GM18951 (cell line): ENCODE results near the gene LYST.
"Not testable (repeated sequence)": the region's sequence is repeated elsewhere in the genome, so short reads cannot be mapped to it uniquely, and the experiment has no call there.

Source experiments
- POLR2A ChIP-seq: IDR thresholded peaks from 4 replicates; pipeline ENCODE4 v1.6.1; 2011; ENCODE audit warnings: mild to moderate bottlenecking; ENCODE audit not compliant: insufficient read length, insufficient read depth; ENCODE audit errors: extremely low read depth
- in situ Hi-C: fragments of 300-500 bp; cut with MboI; formaldehyde crosslinking; loops from one replicate; pipeline ENCODE4 v1.12.0; 2022; ENCODE audit warnings: low sequenced_read_pairs, mixed read lengths, inconsistent platforms; ENCODE audit not compliant: unreplicated experiment

Gene LYST

DNA sequence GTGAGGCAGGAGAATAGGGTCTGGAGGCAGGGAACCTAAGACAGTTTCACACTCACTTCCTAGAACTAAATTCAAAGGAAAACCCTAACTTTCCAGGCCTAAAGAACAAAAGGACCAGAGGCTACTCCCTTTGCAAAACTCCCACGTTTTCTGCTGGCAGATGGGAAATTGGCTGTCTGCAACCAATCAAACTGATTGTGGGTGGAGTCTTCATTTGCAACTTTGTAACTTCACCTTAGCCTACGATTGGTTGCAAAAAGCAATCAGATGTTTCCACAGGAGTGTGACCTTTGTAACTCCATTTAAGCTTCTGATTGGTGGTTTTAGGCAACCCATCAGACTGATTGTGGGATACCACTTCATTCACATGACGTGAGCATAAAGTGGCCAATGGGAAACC is 197.4 kb downstream of the LYST start:
- TF ChIP-seq POLR2A = no peak
- in situ Hi-C loops = no loop called here

DNA sequence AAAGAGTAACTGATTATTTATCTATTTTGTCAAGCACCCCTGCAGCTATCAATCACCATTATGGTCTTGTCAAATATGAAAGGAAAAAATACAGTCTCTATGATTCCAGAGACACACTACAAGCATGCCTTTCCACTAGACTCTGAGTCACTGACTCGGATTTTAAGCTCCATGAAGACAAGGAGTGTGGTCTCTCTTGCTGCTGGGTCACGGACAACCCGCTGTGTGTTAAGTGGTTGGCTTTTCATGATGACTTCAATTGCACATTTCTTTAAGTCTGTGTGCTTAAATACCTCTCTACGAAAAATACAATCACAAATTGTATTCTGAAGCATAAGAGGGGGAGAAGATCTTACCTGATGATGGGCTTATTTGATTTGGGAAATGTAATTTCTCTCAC is 203.1 kb downstream of the LYST start:
- in situ Hi-C loops = no loop called here

GRCh38 chr1:235661568-235661967 is 205.1 kb downstream of the LYST start:
- no peak for TF ChIP-seq POLR2A
- in situ Hi-C loops = no loop called here

More for the DNA sequence above, 203.1 kb downstream of the LYST start:
- no peak for TF ChIP-seq POLR2A

DNA sequence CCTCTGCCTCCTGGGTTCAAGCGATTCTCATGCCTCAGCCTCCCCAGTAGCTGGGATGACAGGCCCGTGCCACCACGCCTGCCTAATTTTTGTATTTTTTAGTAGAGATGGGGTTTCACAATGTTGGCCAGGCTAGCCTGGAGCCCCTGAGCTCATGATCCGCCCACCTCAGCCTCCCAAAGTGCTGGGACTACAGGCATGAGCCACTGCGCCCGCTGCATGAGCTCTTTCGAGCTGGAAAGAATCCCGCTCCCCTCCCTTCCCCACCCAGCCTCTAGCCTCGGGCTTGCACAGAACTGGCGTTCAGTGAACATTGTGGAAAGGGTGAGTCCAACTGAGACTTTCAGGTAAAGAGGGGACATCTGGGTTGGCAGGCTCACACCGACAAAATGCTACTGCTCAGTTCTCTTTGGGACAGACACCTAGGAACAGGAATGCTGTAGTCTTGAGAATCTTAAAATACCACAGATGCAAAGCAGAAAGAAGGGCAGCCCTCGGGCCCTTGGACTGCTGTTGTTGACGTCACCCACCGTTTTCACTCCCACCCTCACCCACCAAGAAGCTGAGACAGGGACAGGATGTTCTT is 207.4 kb downstream of the LYST start:
- TF ChIP-seq POLR2A = no peak
- in situ Hi-C loops = no loop called here

GRCh38 chr1:235657747-235658526 is 208.8 kb downstream of the LYST start:
- in situ Hi-C loops = no loop called here
- no peak for TF ChIP-seq POLR2A

- TF ChIP-seq POLR2A = no peak
- in situ Hi-C loops = no loop called here
Observed at GRCh38 chr1:235657269-235657668, 209.4 kb downstream of the LYST start.

- no peak for TF ChIP-seq POLR2A
- in situ Hi-C loops = no loop called here
Observed at GRCh38 chr1:235652364-235652763, 214.3 kb downstream of the LYST start.

DNA sequence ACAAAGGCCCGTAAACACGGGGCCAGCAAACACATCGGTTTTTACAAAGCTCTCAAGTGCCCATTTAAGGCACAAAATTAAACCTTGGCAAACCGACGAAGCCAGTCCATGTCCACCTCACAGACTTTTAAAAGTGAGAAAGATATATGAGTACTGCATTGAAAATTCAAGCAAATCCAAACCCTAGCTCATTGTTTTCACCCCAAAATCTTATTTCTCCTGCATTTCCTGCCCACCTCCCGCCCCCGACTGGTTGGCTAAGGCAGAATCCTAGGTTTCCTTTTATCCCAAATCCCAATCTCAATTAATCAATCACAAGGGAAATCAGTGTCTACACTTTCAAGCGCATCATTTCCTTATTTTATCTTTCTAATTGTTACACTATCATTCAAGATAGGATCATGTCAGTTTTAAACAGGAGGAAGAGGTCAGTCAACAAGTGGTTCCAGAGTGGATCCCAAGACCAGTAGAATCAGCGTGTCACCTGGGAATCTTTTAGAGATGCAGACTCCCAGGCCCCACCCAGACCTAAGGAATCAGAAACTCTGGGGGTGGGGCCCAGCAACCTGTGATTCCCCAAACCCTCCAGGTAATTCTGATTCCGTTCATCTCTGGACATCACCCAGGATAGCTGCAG is 215.4 kb downstream of the LYST start:
- TF ChIP-seq POLR2A = no peak
- in situ Hi-C loops = no loop called here

- in situ Hi-C loops = no loop called here
- TF ChIP-seq POLR2A = no peak
Observed at GRCh38 chr1:235650341-235651169, 216.2 kb downstream of the LYST start.

- in situ Hi-C loops = no loop called here
- no peak for TF ChIP-seq POLR2A
Observed at GRCh38 chr1:235649368-235650163, 217.1 kb downstream of the LYST start, which contains the start of gene GNG4. Gene GNG4, minus strand, starts transcription at chr1:235649784. Its CDS starts 65,946 bp downstream, at chr1:235583838.

DNA sequence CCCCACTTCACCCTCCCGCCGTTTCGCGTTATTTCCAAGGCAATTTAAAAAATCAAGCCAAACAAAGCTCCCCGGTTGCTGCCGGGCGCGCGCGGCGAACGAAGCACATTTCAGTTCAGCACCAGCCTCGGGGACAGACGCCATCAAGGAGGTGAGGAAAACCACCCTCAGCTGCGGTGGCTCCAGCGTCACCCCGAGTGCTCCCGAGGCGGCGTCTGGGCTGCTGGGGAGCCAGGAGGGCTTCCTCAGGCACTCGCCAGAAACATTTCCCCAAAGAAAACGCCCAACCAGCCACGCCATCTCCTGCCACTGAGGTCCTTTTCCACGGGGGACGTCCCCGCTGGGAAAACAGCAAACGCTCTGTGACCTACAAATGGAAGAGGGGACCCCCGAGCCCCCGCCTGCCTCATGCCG is 217.7 kb downstream of the LYST start:
- in situ Hi-C loops = no loop called here
- TF ChIP-seq POLR2A = no peak

GRCh38 chr1:235648407-235648907 is 218.2 kb downstream of the LYST start:
- no peak for TF ChIP-seq POLR2A
- in situ Hi-C loops = no loop called here

DNA sequence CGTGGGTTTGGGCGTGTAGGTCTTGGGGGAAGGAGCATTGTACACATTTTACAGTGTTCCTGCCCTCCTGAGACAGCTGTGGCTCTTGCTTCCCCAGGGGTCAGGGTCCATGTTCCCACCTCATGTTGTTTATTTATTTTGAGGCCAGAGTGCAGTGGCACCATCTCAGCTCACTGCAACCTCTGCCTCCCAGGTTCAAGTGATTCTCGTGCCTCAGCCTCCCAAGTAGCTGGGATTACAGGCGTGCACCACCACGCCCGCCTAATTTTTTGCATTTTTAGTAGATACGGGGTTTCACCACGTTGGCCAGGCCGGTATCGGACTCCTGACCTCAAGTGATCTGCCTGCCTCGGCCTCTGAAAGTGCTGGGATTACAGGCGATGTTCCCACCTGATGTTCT is 219.2 kb downstream of the LYST start:
- in situ Hi-C loops = not testable (repeated sequence)
